K562 (cell line): ENCODE data around the gene CD22. TPM values are rescaled to one million over a fixed set of nuclear protein-coding genes. Genes with fewer than 3 reads are reported as not detected.

Experiments
- ATAC-seq: fragments of 200-7000 bp; cut with Tn5 transposase; 3 replicates; pipeline ENCODE4 v1.9.1; 2020; ENCODE audit warnings: moderate library complexity
- BruUV-seq: library from RNA; stranded (reverse); fragments of 400-500 nt; replicated peaks from 2 replicates; lab custom pipeline; 2021; lab: Mats Ljungman, UMichigan
- CTCF ChIA-PET: fragments of 300-600 bp; formaldehyde crosslinking; extraction: SDS; loops from one replicate; lab custom pipeline; 2021; ENCODE audit warnings: low intra/inter-chr PET ratio; lab: Yijun Ruan, JAX
- POLR2A ChIA-PET: fragments of 300-600, 350-650 bp; sonication (Branson Sonifier 250); formaldehyde crosslinking; extraction: SDS; loops from one replicate; lab custom pipeline; 2021; ENCODE audit warnings: antibody characterized with exemption, inconsistent platforms; lab: Yijun Ruan, JAX
- DNase-seq, 4 experiments: peaks; one replicate each; pipeline versions ENCODE4 v3.0.0 to v3.0.0-alpha.2; 2011 to 2018; ENCODE audit warnings: low spot score in 3 of 4, mixed read lengths in 3 of 4; ENCODE audit errors: extremely low read depth in 1 of 4
- FAIRE-seq: peaks from 2 replicates; lab custom pipeline; 2011; peaks lifted over from hg19 to GRCh38; lab: Jason Lieb, UNC
- H2AFZ ChIP-seq: 2 replicates; pipeline ENCODE4 v1.6.0; 2011; ENCODE audit warnings: low read depth, low read length, control low read depth, inconsistent platforms
- H3K27ac ChIP-seq: fragments of 200-600 bp; 3 replicates; pipeline ENCODE4 v1.8.0; 2011; ENCODE audit warnings: low read depth, mild to moderate bottlenecking, control low read depth, inconsistent platforms, low read length, moderate library complexity, mixed read lengths; ENCODE audit errors: extremely low read depth
- H3K27me3 ChIP-seq, 2 experiments: fragments of 300-600 bp in 1 of 2; 2 replicates in 1 of 2; 3 replicates in 1 of 2; pipeline versions ENCODE4 v1.6.0 to v1.8.0; 2011; ENCODE audit warnings: inconsistent platforms in 2 of 2, low read length in 2 of 2, mild to moderate bottlenecking in 1 of 2, mixed read lengths in 1 of 2, moderate library complexity in 1 of 2; ENCODE audit not compliant: control insufficient read depth in 2 of 2, insufficient read depth in 2 of 2
- H3K36me3 ChIP-seq: fragments of 300-600 bp; 3 replicates; pipeline ENCODE4 v1.8.0; 2011; ENCODE audit warnings: mild to moderate bottlenecking, low read length, inconsistent platforms; ENCODE audit not compliant: control insufficient read depth, insufficient read depth
- H3K4me1 ChIP-seq, 2 experiments: fragments of 200-600 bp in 1 of 2; replicated peaks in 1 of 2; 2 replicates in 1 of 2; 3 replicates in 1 of 2; pipeline versions ENCODE4 v1.5.1 to v1.8.0; 2011; ENCODE audit warnings: inconsistent platforms in 2 of 2, low read length in 2 of 2, mild to moderate bottlenecking in 1 of 2, mixed read lengths in 1 of 2, moderate library complexity in 1 of 2; ENCODE audit not compliant: control insufficient read depth in 2 of 2, insufficient read depth in 2 of 2
- H3K4me2 ChIP-seq: 2 replicates; pipeline ENCODE4 v1.6.1; 2011; ENCODE audit warnings: low read length, control low read depth, inconsistent platforms, mixed read lengths; ENCODE audit not compliant: insufficient read depth
- H3K4me3 ChIP-seq: fragments of 200-600 bp; sonication (generic), shearing (Covaris generic); 2 replicates; pipeline ENCODE4 v1.5.1; 2016; ENCODE audit warnings: control low read depth, inconsistent platforms
- H3K79me2 ChIP-seq: fragments of 200-600 bp; 3 replicates; pipeline ENCODE4 v1.8.0; 2011; ENCODE audit warnings: low read length, inconsistent platforms; ENCODE audit not compliant: control insufficient read depth, insufficient read depth
- H3K9ac ChIP-seq, 2 experiments: 2 replicates each; pipeline versions ENCODE4 v1.6.0 to v1.6.1; 2011; ENCODE audit warnings: low read depth in 2 of 2, low read length in 2 of 2, control low read depth in 1 of 2, inconsistent platforms in 1 of 2, mild to moderate bottlenecking in 1 of 2, mixed read lengths in 1 of 2; ENCODE audit not compliant: insufficient read depth in 1 of 2
- H3K9me1 ChIP-seq: one replicate; pipeline ENCODE4 v1.6.0; 2011; ENCODE audit warnings: inconsistent platforms, mild to moderate bottlenecking, low read length, moderate library complexity; ENCODE audit not compliant: control insufficient read depth, insufficient read depth
- H3K9me3 ChIP-seq: replicated peaks from 2 replicates; pipeline ENCODE4 v1.5.1; 2011; ENCODE audit warnings: low read depth, low read length, inconsistent platforms; ENCODE audit not compliant: control insufficient read depth, insufficient read depth
- H4K20me1 ChIP-seq: replicated peaks from 2 replicates; pipeline ENCODE4 v1.6.1; 2011; ENCODE audit warnings: low read length, inconsistent platforms, mixed read lengths; ENCODE audit not compliant: control insufficient read depth, insufficient read depth
- ARID1B ChIP-seq: fragments of 450-650 bp; IDR thresholded peaks from 2 replicates; pipeline ENCODE4 v1.6.1; 2016; ENCODE audit warnings: antibody characterized with exemption, mild to moderate bottlenecking, inconsistent platforms
- BMI1 ChIP-seq: fragments of 150-350 bp; IDR thresholded peaks from 2 replicates; pipeline ENCODE4 v1.6.1; 2014; ENCODE audit warnings: low read length
- DMBX1 ChIP-seq: fragments of 250-450 bp; sonication (Bioruptor Pico); IDR thresholded peaks from 2 replicates; pipeline ENCODE4 v1.8.0; 2022; ENCODE audit warnings: inconsistent platforms, mild to moderate bottlenecking, moderate library complexity, borderline replicate concordance
- ERF ChIP-seq: fragments of 450-650 bp; formaldehyde crosslinking; IDR thresholded peaks from 2 replicates; pipeline ENCODE4 v1.4.0; 2020; ENCODE audit warnings: mild to moderate bottlenecking, mixed read lengths
- ETV5 ChIP-seq: sonication (generic); formaldehyde crosslinking; IDR thresholded peaks from 2 replicates; pipeline ENCODE4 v1.4.0; 2020; ENCODE audit warnings: low read depth, mild to moderate bottlenecking, missing genetic modification reagents
- KDM5B ChIP-seq: fragments of 200-600 bp; sonication (generic); IDR thresholded peaks from 2 replicates; pipeline ENCODE4 v1.6.1; 2012; ENCODE audit warnings: low read depth, mild to moderate bottlenecking, moderate library complexity, low read length, control low read depth, inconsistent platforms; ENCODE audit not compliant: insufficient replicate concordance
- MAFG ChIP-seq: fragments of 450-650 bp; conservative IDR thresholded peaks from 2 replicates; pipeline ENCODE4 v1.6.1; 2016; ENCODE audit warnings: missing genetic modification characterization, missing compliant biosample characterization
- MAFK ChIP-seq: IDR thresholded peaks from 2 replicates; pipeline ENCODE4 v1.6.1; 2011; ENCODE audit warnings: low read length, improper control_type of control experiment
- MCM2 ChIP-seq: fragments of 450-650 bp; IDR thresholded peaks from 2 replicates; pipeline ENCODE4 v1.6.1; 2017; ENCODE audit warnings: low read depth, mild to moderate bottlenecking
- MCM3 ChIP-seq: fragments of 450-650 bp; IDR thresholded peaks from 2 replicates; pipeline ENCODE4 v1.6.1; 2016
- MEF2A ChIP-seq: IDR thresholded peaks from 2 replicates; pipeline ENCODE4 v1.6.1; 2011; ENCODE audit warnings: low read depth, mild to moderate bottlenecking, low read length, moderate library complexity; ENCODE audit not compliant: control insufficient read depth
- NR3C1 ChIP-seq: sonication (generic); formaldehyde crosslinking; IDR thresholded peaks from 2 replicates; pipeline ENCODE4 v1.8.1; 2022; ENCODE audit warnings: missing genetic modification reagents
- SAFB2 ChIP-seq: fragments of 200-400 bp; formaldehyde crosslinking; IDR thresholded peaks from 2 replicates; pipeline ENCODE4 v1.6.1; 2018; ENCODE audit warnings: borderline replicate concordance, low read length, low read depth, moderate library complexity; ENCODE audit not compliant: severe bottlenecking
- SMARCA5 ChIP-seq: fragments of 450-650 bp; IDR thresholded peaks from 2 replicates; pipeline ENCODE4 v1.6.1; 2016
- SRSF9 ChIP-seq: fragments of 200-400 bp; formaldehyde crosslinking; IDR thresholded peaks from 2 replicates; pipeline ENCODE4 v1.6.1; 2017; ENCODE audit warnings: low read depth, low read length, borderline replicate concordance
- TAF15 ChIP-seq: fragments of 200-400 bp; formaldehyde crosslinking; IDR thresholded peaks from 2 replicates; pipeline ENCODE4 v1.6.1; 2017; ENCODE audit warnings: mild to moderate bottlenecking, low read depth, low read length, moderate library complexity
- TAF7 ChIP-seq: fragments of 450-650 bp; IDR thresholded peaks from 2 replicates; pipeline ENCODE4 v1.6.1; 2016; ENCODE audit warnings: missing genetic modification characterization, missing compliant biosample characterization
- U2AF1 ChIP-seq: fragments of 200-400 bp; formaldehyde crosslinking; optimal IDR thresholded peaks from 2 replicates; pipeline ENCODE3; 2017; ENCODE audit warnings: mild to moderate bottlenecking, low read depth, low read length, moderate library complexity
- YBX1 ChIP-seq: fragments of 450-650 bp; IDR thresholded peaks from 2 replicates; pipeline ENCODE4 v1.7.1; 2016; ENCODE audit warnings: mild to moderate bottlenecking
- ZNF316 ChIP-seq: fragments of 450-650 bp; IDR thresholded peaks from 2 replicates; pipeline ENCODE4 v1.6.1; 2016
- WGBS: fragments of 100-300 bp; shearing (Covaris generic); methylation state at CpG from one replicate; pipeline ENCODE4 v1.1.6; 2016; ENCODE audit warnings: low coverage, mixed read lengths; ENCODE audit not compliant: insufficient coverage; ENCODE audit errors: missing lambda C conversion rate; 5-methylcytosine and 5-hydroxymethylcytosine counted together
- in situ Hi-C: fragments of 300-500 bp; cut with MboI; formaldehyde crosslinking; loops from 4 replicates; pipeline ENCODE4 v1.15.0; 2018; ENCODE audit warnings: inconsistent platforms, mixed read lengths
- intact Hi-C: fragments of 100-400 bp; cut with micrococcal nuclease; formaldehyde crosslinking; loops from 2 replicates; pipeline ENCODE4 v1.14.2; 2022
- polyA plus RNA-seq, 8 experiments: library from polyadenylated mRNA; depleted of rRNA in 4 of 8; stranded (reverse) in 5 of 8; unstranded in 3 of 8; fragments of >200 nt; fragmentation: Nextera tagmentation in 2 of 8; fragmentation: Illumina TruSeq in 1 of 8; extraction: Ambion mirVana in 2 of 8; extraction: Trizol in 1 of 8; gene quantifications; 2 replicates each; pipeline versions ENCODE4 v1.2.1 to v1.2.3, GENCODE V29; 2011 to 2014; ENCODE audit warnings: inconsistent platforms in 1 of 8, missing spikeins in 1 of 8
- total RNA-seq, 7 experiments: library from RNA; depleted of rRNA in 6 of 7; stranded (reverse); fragments of >200 nt in 6 of 7; fragmentation: Illumina TruSeq in 2 of 7; extraction: Trizol in 2 of 7; gene quantifications; 2 replicates each; pipeline versions ENCODE4 v1.2.1 to v1.2.3, GENCODE V29; 2011 to 2021; ENCODE audit warnings: low replicate concordance in 1 of 7
- TF ChIP-seq, protein P1 (sequence below): fragments of 250-450 bp; sonication (Bioruptor Pico); IDR thresholded peaks from 2 replicates; pipeline ENCODE4 v1.4.0; 2020

The CD22 gene
- total and polyA plus RNA-seq, 9 of the 15 experiments (the other 6 are each of a cell fraction or from before 2014, with no cell fraction given), result 0.29 to 5.0 (median 3.5) TPM

DNA sequence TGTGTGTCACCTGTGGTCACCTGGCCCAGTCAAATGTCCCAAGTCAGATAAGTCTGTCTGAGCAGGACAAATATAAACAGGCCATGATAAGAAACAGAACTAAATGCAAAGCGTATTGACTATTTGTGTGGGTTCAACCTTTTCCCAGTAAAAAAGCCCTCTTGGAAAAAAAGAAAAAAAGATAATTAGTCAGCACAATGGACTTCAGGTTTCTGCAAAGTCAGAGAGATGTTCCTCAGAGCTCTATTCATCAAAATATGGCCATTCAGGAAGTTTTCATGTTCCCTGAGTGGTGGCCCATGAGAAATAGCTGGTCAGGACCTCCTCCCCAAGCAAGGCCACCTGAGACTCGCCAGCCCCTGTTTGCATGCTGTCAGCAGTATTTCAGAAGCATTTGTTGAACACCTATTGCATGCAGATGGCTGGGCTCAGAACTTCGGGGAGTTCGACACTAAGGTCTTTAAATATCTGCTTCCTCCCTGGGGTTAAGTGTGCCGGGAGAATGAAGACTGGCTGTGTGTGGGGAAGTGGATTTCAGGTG is 32.0 kb downstream of the CD22 start:
- ATAC-seq, result no peak
- DNase-seq, result no peak
- WGBS, result 2% methylated on average over 5 of the region's 5 CpGs
- Histone ChIP-seq H3K79me2 (no peaks in the 10 kb centered on the region), H3K36me3 (no peaks in the 10 kb centered on the region), H3K27ac (no peak overlapping the region), H4K20me1 (no peaks in the 10 kb centered on the region), H3K4me2 (no peak overlapping the region), H2AFZ (no peak overlapping the region), H3K9me3 (no peaks in the 10 kb centered on the region), H3K27me3 (peaks cover 23 to 53% of the 10 kb centered on the region in 2 experiments), H3K9me1 (no peaks in the 10 kb centered on the region), H3K4me3 (no peak overlapping the region), H3K9ac (no peak overlapping the region), H3K4me1 (peaks cover 0 to 2% of the 10 kb centered on the region in 2 experiments; a peak in 1 of 5 replicates)
- ChIA-PET POLR2A (interaction anchor here (0.6 to 1.6 kb wide), 3 partner anchors 16 to 644 kb away, joined by 3 read pairs; no protein-coding TSS in a partner anchor), CTCF (no interaction called here)
- in situ Hi-C loops (no loop called here), intact Hi-C loops (no loop called here)
- no peak for FAIRE-seq
- BruUV-seq, result no TSS peak
- TF ChIP-seq SAFB2 (no peak), YBX1 (no peak), MEF2A (no peak), MCM2 (no peak), U2AF1 (no peak), MAFK (no peak), ERF (CRISPR knock-in tag) (no peak), ETV5 (CRISPR knock-in tag) (no peak), BMI1 (no peak), TAF7 (tag) (no peak), KDM5B (no peak), SRSF9 (no peak), ZNF316 (peak; percentile 84), NR3C1 (CRISPR knock-in tag) (no peak), DMBX1 (CRISPR knock-in tag) (no peak), MCM3 (no peak), SMARCA5 (no peak), MAFG (tag) (peak; percentile 79), TAF15 (no peak), ARID1B (no peak)
- TF ChIP-seq, protein P1, sequence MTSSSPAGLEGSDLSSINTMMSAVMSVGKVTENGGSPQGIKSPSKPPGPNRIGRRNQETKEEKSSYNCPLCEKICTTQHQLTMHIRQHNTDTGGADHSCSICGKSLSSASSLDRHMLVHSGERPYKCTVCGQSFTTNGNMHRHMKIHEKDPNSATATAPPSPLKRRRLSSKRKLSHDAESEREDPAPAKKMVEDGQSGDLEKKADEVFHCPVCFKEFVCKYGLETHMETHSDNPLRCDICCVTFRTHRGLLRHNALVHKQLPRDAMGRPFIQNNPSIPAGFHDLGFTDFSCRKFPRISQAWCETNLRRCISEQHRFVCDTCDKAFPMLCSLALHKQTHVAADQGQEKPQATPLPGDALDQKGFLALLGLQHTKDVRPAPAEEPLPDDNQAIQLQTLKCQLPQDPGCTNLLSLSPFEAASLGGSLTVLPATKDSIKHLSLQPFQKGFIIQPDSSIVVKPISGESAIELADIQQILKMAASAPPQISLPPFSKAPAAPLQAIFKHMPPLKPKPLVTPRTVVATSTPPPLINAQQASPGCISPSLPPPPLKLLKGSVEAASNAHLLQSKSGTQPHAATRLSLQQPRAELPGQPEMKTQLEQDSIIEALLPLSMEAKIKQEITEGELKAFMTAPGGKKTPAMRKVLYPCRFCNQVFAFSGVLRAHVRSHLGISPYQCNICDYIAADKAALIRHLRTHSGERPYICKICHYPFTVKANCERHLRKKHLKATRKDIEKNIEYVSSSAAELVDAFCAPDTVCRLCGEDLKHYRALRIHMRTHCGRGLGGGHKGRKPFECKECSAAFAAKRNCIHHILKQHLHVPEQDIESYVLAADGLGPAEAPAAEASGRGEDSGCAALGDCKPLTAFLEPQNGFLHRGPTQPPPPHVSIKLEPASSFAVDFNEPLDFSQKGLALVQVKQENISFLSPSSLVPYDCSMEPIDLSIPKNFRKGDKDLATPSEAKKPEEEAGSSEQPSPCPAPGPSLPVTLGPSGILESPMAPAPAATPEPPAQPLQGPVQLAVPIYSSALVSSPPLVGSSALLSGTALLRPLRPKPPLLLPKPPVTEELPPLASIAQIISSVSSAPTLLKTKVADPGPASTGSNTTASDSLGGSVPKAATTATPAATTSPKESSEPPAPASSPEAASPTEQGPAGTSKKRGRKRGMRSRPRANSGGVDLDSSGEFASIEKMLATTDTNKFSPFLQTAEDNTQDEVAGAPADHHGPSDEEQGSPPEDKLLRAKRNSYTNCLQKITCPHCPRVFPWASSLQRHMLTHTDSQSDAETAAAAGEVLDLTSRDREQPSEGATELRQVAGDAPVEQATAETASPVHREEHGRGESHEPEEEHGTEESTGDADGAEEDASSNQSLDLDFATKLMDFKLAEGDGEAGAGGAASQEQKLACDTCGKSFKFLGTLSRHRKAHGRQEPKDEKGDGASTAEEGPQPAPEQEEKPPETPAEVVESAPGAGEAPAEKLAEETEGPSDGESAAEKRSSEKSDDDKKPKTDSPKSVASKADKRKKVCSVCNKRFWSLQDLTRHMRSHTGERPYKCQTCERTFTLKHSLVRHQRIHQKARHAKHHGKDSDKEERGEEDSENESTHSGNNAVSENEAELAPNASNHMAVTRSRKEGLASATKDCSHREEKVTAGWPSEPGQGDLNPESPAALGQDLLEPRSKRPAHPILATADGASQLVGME (CRISPR knock-in tag), result no peak
